Measurements from ENCODE around the gene PLEKHM3. TPM values are rescaled to one million over a fixed set of nuclear protein-coding genes. Genes with fewer than 3 reads are reported as not detected.

PLEKHM3 gene
- total and polyA plus RNA-seq, 2 of the 13 experiments (the other 11 are each of a cell fraction or from before 2014, with no cell fraction given): 4.5 to 4.7 TPM

DNA sequence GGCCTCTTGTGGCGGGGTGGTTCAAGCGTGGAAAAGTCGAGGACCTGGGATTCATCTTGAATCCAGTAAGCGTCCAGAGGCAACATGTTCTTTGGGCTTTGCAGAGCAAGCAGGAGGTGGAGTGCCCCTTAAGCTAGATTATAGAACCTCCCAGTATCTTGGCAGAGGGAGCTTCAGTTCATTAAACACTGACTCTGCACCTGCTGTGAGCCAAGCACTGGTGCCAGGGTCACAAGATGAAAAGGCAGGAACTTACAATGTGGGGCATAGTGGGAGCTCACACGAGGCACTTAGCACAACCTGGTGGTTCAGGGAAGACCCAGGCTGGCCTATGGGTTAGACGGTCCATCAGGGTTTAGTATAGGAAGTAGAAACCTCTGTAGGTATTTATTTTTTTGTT is 248.2 kb downstream of the PLEKHM3 start:
- TF ChIP-seq, protein P1, sequence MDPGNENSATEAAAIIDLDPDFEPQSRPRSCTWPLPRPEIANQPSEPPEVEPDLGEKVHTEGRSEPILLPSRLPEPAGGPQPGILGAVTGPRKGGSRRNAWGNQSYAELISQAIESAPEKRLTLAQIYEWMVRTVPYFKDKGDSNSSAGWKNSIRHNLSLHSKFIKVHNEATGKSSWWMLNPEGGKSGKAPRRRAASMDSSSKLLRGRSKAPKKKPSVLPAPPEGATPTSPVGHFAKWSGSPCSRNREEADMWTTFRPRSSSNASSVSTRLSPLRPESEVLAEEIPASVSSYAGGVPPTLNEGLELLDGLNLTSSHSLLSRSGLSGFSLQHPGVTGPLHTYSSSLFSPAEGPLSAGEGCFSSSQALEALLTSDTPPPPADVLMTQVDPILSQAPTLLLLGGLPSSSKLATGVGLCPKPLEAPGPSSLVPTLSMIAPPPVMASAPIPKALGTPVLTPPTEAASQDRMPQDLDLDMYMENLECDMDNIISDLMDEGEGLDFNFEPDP (CRISPR knock-in tag; conservative IDR thresholded peaks at IDR 0.05): 0 out of 2 replicates have a peak, but pooled peaks have one; percentile 50
- TF ChIP-seq, protein P2, sequence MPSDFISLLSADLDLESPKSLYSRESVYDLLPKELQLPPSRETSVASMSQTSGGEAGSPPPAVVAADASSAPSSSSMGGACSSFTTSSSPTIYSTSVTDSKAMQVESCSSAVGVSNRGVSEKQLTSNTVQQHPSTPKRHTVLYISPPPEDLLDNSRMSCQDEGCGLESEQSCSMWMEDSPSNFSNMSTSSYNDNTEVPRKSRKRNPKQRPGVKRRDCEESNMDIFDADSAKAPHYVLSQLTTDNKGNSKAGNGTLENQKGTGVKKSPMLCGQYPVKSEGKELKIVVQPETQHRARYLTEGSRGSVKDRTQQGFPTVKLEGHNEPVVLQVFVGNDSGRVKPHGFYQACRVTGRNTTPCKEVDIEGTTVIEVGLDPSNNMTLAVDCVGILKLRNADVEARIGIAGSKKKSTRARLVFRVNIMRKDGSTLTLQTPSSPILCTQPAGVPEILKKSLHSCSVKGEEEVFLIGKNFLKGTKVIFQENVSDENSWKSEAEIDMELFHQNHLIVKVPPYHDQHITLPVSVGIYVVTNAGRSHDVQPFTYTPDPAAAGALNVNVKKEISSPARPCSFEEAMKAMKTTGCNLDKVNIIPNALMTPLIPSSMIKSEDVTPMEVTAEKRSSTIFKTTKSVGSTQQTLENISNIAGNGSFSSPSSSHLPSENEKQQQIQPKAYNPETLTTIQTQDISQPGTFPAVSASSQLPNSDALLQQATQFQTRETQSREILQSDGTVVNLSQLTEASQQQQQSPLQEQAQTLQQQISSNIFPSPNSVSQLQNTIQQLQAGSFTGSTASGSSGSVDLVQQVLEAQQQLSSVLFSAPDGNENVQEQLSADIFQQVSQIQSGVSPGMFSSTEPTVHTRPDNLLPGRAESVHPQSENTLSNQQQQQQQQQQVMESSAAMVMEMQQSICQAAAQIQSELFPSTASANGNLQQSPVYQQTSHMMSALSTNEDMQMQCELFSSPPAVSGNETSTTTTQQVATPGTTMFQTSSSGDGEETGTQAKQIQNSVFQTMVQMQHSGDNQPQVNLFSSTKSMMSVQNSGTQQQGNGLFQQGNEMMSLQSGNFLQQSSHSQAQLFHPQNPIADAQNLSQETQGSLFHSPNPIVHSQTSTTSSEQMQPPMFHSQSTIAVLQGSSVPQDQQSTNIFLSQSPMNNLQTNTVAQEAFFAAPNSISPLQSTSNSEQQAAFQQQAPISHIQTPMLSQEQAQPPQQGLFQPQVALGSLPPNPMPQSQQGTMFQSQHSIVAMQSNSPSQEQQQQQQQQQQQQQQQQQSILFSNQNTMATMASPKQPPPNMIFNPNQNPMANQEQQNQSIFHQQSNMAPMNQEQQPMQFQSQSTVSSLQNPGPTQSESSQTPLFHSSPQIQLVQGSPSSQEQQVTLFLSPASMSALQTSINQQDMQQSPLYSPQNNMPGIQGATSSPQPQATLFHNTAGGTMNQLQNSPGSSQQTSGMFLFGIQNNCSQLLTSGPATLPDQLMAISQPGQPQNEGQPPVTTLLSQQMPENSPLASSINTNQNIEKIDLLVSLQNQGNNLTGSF (CRISPR knock-in tag; IDR thresholded peaks at IDR 0.05): no peak
- H3K9ac ChIP-seq (ENCODE audit: insufficient read depth, low read depth, low read length): no peak overlapping the region
- in situ Hi-C loops (cut with HindIII; ENCODE audit: extremely low pct_ligation_motif_present, low pct_unique_long_range_greater_than_20kb) (no loop called here), intact Hi-C loops (cut with micrococcal nuclease; ENCODE audit: unreplicated experiment) (no loop called here)
- no peaks in the 10 kb centered on the region for H3K36me3 ChIP-seq (replicated peaks in 1 of 2; ENCODE audit: control insufficient read depth in 1 of 2, insufficient read depth in 2 of 2, low read length in 2 of 2)
- POLR2A ChIA-PET: interaction anchor here (0.9 to 3.6 kb wide), 4 partner anchors 11 to 43 kb away, joined by 3 to 30 read pairs (median 9); no protein-coding TSS in a partner anchor
- CTCF ChIA-PET (ENCODE audit: low intra/inter-chr PET ratio, low total read pairs): no interaction called here
- no peak for FAIRE-seq
- H3K79me2 ChIP-seq (ENCODE audit: insufficient read depth, low read length): no peaks in the 10 kb centered on the region
- no peaks in the 10 kb centered on the region for H4K20me1 ChIP-seq (ENCODE audit: insufficient read depth, low read length)
- BruUV-seq (replicated peaks): no TSS peak
- no peak overlapping the region for H3K27ac ChIP-seq (ENCODE audit: extremely low read length, insufficient read depth, low read length)
- peak; percentile 19; the same call in 2 of the 3 replicates for ATAC-seq
- H3K4me2 ChIP-seq (ENCODE audit: low read depth, low read length): no peak overlapping the region
- WGBS (ENCODE audit: low lambda C conversion rate): 92% methylated on average over 6 of the region's 6 CpGs
- no peaks in the 10 kb centered on the region for H3K9me3 ChIP-seq (ENCODE audit: low read length)
- H2AFZ ChIP-seq (ENCODE audit: low read length): no peak overlapping the region
- H3K4me1 ChIP-seq (ENCODE audit: insufficient read depth, low read length): peaks cover 80% of the 10 kb centered on the region
- no peak overlapping the region for H3K4me3 ChIP-seq (replicated peaks in 1 of 3; ENCODE audit: insufficient read depth in 1 of 3, low read depth in 2 of 3, low read length in 3 of 3)
- no peaks in the 10 kb centered on the region for H3K27me3 ChIP-seq (ENCODE audit: control insufficient read depth in 1 of 2, insufficient read depth in 2 of 2, low read length in 2 of 2)
- no peak for DNase-seq (ENCODE audit: low spot score)

Measured in HepG2 (cell line).